AML-193 (cell line): ENCODE results near the gene DOK4.
"Not testable (repeated sequence)": the region's sequence is repeated elsewhere in the genome, so short reads cannot be mapped to it uniquely, and the experiment has no call there.

ENCODE experiments used
- DNase-seq, 2 experiments: peaks; one replicate each; lab custom pipeline; 2025; lab: John Stamatoyannopoulos, UW

The DOK4 gene

DNA sequence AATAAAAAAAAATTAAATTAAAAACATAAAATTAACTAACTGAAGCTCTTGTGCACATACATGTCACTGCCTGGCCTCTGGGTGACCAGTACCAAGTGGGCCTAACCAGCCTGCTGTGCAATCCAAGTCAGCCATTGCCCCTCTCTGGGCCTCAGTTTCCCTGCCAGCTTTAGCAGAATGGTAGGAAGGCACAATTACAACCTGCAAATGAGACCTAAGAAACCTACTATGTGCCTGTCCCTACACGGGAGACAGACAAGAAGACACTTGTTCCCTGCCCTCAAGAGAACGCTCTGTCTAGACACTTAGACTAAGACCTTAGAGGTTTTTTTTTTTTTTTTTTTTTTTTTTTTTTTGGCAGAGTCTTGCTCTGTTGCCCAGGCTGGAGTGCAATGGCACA lies 40.8 kb downstream of the DOK4 start:
- no peak for DNase-seq

DNA sequence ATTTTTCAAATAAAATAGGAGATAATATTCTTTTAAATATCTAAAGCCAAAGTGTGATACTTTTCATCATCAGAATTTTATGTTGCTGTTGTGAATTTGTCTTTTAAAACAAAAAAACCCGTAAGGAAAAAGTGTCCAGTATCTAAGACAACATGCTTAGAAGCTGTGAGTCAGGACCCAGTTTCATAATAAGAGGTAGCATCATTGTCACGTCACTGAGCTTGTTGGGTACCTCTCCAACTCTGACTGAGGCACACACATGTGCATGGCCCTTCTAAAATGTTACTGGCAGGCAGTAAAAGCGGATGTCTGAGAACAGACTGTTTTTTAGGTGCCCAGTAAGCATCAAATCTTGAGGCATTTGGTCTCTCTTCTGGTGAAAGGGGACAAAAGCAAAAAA lies 41.6 kb downstream of the DOK4 start:
- no peak for DNase-seq

DNA sequence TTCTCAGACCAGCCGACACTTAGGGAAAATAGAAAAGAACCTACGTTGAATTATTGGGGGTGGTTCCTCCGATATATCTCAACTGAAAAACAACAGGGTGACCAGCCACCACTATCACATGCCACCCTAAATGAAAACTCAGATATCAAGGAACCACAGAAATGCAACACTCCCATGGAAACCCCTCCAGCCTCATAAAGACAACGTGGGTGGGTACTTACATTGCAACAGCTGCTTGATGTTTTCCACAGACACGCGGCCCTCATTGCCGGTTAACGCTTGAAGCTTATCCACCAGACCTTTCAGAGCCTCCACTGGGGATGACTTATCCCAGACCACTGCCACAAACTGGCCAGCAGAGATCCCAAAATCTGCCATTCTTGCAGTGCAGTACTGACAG lies 45.7 kb downstream of the DOK4 start:
- DNase-seq, result not testable (repeated sequence)

DNA sequence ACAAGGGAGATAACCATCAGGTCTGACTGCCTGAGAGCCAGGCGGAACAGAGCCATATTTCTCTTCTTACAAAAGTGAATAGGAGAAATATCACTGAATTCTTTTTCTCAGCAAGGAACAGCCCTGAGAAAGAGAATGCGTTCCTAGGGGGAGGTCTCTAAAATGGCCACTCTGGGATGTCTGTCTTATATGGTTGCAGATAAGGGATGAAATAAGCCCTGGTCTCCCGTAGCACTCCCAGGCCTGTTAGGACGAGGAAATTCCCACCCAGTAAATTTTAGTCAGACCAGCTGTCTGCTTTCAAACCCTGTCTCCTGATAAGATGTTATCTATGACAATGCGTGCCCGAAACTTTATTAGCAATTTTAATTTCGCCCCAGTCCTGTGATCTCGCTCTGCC lies 46.3 kb downstream of the DOK4 start:
- not testable (repeated sequence) for DNase-seq

GRCh38 chr16:57435838-57436237 lies 50.5 kb downstream of the DOK4 start:
- no peak for DNase-seq

- no peak for DNase-seq
These were observed 52.3 kb downstream of the DOK4 start for GRCh38 chr16:57434003-57434402.

DNA sequence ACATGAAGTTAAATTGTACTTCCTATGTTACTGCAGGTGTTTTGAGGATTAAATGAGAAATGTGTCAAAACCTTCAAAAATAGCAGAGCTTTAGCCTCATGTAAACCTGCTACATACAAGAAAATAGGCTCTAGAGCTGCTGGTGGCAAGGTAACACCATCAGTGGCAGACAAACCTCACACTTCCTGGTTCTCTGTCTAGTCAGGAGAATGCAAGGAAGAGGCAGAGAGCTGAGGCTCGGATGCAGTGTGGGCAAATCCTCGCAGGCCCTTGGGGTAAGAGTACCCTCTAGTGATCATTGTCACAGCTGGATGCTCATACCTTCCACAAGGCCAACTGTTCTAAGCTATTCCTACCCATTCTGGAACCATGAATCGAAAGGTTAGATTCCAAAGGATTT lies 53.3 kb downstream of the DOK4 start:
- no peak for DNase-seq

GRCh38 chr16:57432505-57432904 lies 53.8 kb downstream of the DOK4 start:
- no peak for DNase-seq

- no peak for DNase-seq
These were observed 55.3 kb downstream of the DOK4 start for GRCh38 chr16:57430955-57431354.

DNA sequence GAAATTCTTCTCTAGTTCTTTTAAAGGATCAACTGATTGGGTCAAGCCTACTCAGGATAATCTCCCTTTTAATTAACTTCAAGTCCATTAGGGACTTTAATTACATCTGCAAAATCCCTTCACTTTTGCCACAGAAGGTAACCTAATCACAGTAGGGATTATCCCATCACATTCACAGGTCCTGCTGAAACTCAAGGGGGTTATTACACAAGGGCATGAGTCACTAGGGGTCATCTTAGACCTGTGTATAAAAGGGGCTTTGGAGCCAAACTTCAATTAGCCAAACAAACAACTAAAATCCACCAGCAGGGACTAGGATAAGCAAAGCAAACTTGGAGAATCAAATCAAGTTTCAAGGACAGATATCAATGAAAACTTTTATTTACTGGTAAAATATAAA lies 58.5 kb downstream of the DOK4 start:
- DNase-seq, result no peak

DNA sequence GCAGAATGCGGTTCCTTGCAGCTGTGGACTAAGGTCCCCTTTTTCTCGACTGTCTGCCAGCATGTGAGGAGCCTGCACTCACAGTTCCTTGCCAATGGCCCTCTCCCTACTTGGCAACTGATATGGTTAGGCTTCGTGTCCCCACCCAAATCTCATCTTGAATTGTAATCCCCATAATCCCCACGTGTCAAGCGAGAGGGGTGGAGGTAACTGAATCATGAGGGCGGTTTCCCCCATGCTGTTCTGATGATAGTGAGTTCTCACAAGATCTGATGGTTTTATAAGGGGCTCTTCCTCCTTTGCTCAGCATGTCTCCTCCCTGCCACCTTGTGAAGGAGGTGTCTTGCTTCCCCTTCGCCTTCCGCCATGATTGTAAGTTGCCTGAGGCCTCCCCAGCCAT lies 59.0 kb downstream of the DOK4 start:
- DNase-seq, result no peak

- DNase-seq, result no peak
These were observed 59.9 kb downstream of the DOK4 start for GRCh38 chr16:57426356-57426755.

GRCh38 chr16:57424583-57424982 lies 61.7 kb downstream of the DOK4 start:
- DNase-seq, result no peak

DNA sequence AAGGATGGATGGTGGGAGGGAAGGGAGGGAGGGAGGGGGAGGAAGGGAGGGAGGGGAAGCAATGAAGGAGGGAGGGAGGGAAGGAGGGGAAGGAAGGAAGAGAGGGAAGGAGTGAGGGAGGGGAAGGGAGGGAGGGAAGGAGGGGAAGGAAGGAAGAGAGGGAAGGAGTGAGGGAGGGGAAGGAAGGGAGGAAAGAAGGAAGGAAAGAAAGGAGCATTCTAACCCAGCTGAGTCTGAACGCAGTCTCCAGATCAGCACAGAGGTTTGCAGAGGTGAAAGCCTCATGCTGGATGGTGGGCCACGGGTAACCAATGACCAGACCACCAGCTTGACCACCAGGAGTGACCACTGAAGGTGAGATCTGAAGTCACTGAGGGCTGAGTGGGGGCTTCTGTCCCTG lies 63.1 kb downstream of the DOK4 start:
- DNase-seq, result no peak

GRCh38 chr16:57422026-57422944 lies 64.0 kb downstream of the DOK4 start:
- DNase-seq, result no peak
